GM04503 (cell line): Measurements from ENCODE around the gene OXSR1.
"Not testable (repeated sequence)": the region's sequence is repeated elsewhere in the genome, so short reads cannot be mapped to it uniquely, and the experiment has no call there.

Experiments used
- DNase-seq: peaks from one replicate; pipeline ENCODE4 v3.0.0-alpha.2; 2012; ENCODE audit warnings: low read depth

Gene OXSR1

DNA sequence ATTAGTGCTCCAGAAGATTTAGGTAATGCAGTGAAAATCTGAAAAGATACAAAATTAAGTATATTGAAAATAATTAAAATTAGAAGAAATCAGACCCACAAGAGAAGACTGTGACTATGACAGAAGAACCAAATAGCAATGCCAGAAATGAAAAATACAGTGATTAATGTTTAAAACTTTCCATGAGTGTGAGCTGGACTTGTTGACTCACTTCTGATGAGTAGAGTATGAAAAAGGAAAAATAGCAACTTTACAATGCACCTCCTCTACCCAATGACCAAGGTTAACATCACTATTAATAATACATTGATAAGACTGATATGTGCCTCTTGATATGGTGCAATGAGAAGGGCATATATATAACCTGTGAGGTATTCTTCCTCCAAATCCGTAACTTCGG, 60.9 kb downstream of the OXSR1 start:
- DNase-seq, result peak; percentile 15

DNA sequence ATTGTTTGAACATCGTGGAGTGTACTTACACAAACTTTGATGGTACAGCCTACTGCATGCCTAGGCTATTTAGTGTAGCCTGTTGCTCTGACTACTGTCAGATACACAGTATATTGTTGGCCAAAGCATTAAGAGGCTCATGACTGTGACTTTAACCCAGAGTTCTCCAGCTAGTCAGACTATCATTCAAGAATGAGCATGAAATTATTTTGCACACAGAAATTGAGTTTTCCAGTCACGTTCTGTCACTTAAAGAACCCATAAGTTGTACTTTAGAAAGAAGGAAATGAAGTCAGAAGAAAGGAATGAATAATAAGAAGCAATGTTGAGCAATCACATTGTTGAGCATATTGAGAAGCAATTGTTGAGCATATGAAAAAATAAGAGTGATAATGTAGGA, 62.7 kb downstream of the OXSR1 start:
- DNase-seq, result peak; percentile 68

DNA sequence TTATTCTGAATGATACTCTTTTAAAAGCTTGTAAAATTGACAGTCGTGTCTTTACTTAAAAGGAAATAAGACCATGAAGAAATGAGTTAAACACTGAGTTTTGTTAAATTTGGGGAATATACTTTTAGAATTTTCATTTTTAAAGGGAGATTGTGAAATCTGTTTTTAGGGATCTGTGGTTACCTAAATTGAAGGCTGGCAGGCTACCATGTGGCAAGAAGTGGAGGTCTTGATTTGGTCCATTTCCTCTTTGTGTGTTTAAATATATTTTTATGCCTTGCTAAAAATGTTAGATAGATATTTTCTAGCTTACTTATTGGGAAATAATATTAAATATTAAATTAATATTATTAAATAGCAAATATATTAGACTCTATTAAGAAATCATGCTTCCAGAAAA, 63.7 kb downstream of the OXSR1 start:
- DNase-seq, result no peak

DNA sequence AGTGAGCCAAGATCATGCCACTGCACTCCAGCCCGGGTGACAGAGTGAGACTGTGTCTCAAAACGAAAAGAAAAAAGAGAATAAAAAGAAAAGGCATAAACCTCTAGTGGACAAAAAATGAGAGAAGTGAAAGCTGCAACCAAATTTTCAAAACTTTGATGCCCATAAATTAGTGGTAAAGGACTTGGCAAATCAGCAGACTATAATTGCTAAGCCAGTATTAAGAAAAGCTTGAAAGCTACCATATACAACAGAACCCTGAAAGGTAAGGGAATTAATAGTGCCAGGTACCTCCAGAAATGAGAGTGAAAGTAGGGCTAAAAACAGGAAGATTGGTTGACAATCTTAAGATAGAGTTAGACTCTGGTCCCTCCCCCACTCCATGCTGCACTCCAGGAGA, 67.4 kb downstream of the OXSR1 start:
- no peak for DNase-seq

DNA sequence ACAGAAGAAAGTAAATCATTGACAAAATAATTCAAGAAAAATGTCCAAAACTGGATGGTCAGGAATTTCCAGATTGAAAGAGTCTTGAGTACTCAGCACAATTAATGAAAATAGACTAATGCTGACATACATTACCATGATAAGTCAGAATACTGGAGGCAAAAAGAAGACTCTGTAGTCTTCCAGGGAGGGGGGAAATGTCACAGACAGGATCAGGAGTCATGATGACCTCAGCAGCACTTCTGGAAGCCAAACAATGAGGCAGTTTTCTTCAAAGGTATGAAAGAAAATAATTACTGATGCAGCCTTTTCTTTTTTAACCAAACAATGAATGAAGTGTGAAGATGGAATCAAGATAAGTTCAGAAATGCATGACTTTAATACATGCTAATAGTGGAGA, 70.1 kb downstream of the OXSR1 start:
- no peak for DNase-seq

DNA sequence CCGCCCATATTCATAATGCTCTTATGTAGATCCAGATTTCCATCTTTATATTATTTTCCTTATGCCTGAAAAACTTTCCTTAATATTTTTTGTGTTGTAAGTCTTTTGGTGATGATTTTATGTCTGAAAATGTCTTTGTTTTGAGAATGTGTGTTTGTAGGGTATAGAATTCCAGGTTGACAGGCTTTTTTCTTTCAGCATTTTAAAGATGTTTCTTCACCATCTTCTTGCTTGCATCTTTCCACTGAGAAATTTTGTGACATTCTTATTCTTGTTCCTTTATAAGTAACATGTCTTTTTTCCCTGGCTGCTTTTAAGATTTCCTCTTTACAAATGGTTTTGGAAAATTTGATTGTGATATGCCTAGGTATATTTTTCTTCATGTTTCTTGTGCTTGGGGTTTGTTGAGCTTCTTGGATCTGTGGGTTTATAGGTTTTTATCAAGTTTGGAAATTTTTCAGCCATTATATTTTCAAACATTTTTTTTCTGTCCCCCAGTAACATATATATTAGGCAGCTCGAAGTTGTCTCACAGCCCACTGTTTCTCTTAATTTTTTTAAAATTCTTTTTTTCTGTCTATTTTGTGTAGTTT, 73.2 kb downstream of the OXSR1 start:
- no peak for DNase-seq

DNA sequence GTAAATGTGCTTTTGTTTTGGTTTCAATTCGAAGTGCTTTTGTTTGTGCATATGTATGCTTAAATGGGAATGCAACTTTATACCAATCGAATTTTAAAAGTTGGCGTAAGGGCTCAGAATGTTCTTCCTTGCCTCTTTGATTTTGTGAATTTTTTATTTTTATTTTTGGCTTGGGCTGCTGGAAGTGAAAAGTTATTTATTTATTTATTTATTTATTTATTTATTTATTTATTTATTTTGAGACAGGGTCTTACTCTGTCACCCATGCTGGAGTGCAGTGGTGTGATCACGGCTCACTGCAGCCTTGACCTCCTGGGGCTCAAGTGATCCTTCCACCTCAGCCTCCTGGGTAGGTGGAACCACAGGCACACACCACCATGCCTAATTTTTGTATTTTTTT, 77.5 kb downstream of the OXSR1 start:
- DNase-seq, result not testable (repeated sequence)

DNA sequence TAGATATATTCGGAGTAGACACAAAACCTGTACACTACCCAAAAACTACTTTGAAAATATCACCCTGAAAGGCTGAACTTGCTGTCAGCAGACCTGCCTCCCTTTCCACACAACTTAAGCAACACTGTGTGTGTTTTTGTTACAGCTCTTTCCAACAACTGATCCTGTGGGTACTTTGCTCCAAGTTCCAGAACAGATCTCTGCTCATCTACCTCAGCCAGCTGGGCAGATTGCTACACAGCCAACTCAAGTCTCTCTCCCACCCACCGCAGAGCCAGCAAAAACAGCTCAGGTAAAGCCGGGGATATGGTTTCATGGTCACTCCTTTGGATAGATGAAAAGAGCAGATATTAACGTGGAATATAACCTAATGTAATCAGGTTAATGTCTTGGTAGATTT, 80.6 kb downstream of the OXSR1 start:
- DNase-seq, result no peak

DNA sequence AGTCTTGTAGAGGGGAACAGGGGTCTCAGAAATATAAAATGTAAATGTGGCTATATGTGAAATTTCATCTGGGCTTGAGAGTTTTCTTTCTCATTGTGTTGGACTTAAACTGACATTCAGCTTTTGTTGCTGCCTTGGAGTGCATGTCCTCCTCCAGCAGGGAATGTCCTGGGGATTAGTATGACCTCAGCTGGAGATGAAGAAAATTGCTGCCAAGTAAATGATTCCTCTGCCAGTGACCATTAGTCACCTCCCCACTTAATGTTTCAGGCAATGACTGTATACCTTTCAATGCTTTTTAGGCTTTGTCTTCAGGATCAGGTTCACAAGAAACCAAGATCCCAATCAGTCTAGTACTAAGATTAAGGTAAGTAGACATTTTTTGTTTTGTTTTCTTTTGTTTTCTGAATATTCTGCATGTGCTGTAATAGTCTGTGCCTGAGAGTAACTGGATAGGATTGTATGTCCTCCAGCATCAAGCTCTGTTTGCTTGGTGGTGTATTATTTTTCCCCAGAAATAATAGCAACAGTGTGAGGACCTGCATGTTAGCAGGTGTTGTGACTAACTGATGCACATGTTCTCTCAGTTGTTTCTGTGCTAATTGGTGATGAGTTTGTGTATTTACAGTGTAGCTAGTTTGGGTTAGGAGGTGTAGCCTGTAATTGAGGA, 82.2 kb downstream of the OXSR1 start:
- DNase-seq, result peak; percentile 79

DNA sequence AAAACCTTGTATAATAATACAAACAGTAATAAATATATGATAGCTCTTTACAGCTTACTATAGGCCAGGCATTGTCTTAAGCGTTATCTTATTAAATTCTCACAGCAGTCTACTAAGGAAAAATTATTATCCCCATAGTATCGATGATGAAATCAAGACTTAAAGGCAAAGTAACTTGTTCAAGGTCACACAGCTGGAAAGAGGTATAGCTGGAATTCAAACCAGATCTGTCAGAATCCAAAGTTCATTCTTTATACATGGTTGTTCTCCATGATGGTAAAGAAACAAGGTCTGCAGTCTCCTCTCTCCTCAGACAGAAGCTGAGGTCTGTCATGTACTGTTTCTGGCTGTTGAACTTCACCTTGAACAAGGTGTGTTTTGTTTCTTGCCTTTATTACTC, 84.9 kb downstream of the OXSR1 start:
- DNase-seq, result no peak

DNA sequence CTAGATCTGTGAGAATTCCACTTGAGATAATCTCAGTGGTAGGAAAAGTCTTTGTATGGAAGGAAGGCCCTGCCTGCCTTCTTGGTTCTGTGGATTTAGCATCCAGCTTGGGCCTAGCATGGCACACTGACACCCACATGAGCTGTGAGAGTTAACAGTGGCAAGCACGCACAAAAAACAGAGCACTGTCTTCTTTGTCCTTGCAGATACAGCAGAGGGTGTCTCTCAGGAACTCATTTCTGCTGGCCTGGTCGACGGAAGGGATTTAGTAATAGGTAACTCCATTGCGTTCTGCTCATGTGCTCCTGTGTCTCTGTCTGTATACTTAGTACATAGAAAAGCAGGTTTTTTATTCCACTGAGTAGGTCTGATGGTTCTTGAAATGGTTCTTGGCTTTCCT, 85.9 kb downstream of the OXSR1 start:
- DNase-seq, result no peak

DNA sequence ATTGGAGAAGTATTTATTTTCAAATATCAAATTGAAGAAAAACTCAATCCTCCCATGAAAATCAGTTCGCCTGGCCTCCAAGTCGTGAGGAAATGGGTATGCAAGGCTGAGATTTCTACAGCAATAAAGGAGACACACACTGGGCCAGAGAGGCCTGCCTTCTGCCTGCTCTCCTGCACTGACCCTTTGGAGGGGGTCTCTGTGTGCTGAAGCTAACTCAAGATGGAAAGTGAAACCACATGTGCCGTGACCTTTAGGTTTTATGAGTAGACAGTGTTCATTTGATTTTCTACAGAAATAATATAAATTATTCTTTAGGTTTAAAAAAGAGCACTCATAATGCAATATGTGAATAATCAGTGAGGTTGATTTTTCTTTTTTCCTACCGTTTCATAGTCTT, 88.4 kb downstream of the OXSR1 start:
- no peak for DNase-seq

DNA sequence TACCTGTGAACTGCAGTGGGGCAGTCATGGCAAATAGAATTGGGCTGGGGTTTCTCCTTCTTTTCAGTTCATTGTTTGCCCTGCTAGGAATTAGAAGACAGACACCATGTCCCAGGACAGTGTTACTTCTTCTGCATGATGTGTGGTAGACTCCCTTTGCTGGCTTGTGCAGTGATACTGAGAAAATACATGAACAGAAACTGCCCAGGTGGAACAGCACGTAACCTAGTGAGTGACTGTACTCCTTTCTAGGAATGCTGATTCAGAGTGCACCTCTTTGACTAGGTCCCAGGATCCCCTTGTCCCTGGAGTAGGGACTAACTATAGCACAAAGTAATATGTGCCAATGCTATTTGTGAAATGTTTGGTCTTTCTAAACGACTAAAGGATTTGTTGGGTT, 89.5 kb downstream of the OXSR1 start:
- no peak for DNase-seq

DNA sequence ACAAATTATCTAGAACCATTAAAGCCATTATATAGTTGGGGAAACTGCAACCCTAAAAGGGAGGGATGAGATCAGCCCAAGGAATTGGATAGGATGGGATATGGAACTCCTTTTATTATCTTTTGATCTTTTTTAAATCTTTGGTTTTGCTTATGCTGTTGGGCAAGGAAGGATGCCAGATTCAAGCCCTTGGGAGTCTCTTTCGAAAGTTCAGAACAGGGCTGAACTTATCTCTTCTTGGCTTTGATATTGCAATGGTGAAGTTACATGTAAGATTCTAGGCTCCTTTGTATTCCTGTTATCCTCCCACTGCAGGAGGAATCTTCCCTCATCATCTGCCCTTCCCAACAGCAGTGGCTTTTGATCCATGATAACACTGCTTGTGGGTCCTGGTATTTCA, 90.3 kb downstream of the OXSR1 start:
- no peak for DNase-seq

DNA sequence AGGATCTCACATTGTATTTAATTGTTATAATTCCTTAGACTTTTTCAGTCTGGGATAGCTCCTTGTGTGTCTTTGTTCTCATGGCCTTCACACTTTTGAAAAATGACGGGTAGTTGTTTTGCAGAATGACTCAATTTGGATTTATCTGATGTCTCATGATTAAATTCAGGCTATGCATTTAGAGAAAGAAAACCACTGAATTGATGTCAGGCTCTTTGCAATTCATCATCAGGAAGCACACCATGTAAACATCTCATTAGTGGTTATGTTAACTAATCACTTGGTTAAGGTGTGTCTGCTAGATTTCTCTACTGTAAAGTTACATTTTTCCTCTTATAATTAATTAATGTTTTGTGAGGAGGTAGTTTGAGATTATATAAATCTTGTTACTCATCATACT, 92.2 kb downstream of the OXSR1 start:
- no peak for DNase-seq

DNA sequence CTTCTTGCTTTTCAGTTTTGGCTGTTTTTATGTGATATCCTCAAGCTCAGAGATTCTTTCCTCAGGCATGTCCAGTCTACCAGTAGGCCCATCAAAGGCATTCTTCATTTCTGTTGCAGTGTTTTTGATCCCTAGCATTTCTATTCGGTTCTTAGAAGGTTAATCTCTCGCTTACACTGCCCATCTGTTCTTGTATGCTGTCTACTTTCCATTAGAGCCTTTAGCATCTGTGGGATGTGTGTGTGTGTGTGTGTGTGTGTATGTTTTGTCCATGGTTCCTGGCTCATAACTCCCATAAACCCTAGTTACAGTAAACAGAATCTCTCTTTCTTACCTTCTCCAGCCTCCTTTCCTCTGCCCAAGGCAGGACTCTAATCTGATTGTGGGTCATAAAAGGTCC, 95.1 kb downstream of the OXSR1 start:
- DNase-seq, result no peak

DNA sequence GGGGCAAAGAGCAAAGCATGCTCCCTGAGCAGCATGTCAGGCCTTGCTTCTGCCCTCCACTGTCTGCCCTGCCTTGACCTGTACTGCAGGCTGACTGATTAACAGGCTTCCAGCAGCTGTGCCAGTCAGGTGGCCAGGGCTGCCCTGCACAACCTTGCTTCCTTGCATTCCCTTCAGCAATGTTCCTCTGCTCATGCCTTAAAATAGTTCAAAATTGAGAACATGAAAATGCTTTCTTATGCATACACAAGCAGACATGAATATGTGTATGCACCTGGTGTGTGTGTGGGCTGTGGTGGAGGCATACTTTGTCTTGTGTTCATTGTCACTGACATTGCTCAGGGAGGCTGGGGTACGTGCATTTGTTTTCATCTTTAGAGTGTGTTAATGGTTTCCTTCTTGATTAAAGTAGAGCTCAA, 99.0 kb downstream of the OXSR1 start:
- no peak for DNase-seq

DNA sequence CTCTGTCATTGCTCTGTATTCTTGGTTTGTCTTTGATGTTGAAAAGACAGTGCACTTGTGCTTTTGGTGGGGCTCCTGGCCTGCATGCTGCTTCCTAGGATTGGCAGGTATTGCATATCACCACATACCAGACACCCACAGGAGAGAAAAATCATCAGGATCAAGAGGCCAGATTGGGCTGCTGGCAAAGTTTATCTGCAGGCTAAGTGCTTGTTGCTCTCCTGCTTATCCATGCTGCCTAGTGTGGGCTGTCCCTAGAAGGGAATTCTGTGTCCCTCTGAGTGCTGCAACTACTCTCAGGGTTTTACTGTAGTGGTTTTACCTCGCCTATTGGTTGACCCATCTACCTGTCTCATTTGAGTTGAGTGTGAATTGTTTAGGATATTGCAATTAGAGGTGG, 99.4 kb downstream of the OXSR1 start:
- DNase-seq, result no peak

DNA sequence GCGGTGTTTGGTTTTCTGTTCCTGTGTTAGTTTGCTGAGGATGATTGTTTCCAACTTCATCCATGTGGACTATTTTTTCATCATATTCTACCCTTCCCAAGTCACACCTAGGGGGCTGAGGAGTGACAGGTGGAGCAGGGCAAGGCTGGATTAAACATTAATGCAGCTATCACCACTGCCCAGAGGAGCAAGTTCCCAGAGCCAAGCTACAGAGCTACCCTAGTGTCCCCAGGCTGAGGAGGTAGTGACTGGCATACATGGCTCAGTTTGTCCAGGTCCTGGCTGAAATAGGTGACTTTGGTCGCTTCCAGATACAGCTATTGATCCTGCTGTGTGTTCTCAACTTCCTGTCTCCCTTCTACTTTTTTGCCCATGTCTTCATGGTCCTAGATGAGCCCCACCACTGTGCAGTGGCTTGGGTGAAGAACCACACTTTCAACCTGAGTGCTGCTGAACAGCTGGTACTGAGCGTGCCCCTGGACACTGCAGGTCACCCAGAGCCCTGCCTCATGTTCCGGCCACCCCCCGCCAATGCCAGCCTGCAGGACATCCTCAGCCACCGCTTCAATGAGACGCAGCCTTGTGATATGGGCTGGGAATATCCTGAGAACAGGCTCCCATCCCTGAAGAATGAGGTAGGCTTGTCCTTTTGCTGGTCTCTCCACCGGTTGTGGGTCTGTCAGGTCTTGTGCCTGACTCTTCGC, 100.4 kb downstream of the OXSR1 start, which contains the start of gene SLC22A13:
Gene SLC22A13 (plus strand): TSS at position 209 of the 704 bp plus-strand sequence. CDS start 49 bp downstream, at position 258.
- DNase-seq, result no peak

DNA sequence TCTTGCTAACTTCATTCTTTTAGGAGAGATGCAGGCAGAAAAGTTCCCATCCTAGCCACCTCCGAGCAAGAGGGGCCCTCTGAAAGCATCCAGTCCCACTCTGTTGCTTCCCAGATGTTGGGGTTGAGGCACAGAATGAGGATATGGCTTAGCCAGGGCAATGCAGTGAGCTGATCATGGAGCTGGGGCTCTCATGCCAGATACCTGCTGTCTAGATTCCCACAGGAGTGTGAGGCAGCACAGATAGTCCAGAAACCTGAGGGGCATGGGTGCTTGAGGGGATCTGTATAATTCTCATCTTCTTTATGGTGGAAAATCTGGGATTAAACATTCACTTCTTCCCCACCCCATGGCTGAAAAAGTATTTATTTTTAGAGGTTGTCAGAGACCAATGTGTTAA, 101.5 kb downstream of the OXSR1 start:
- DNase-seq, result no peak

DNA sequence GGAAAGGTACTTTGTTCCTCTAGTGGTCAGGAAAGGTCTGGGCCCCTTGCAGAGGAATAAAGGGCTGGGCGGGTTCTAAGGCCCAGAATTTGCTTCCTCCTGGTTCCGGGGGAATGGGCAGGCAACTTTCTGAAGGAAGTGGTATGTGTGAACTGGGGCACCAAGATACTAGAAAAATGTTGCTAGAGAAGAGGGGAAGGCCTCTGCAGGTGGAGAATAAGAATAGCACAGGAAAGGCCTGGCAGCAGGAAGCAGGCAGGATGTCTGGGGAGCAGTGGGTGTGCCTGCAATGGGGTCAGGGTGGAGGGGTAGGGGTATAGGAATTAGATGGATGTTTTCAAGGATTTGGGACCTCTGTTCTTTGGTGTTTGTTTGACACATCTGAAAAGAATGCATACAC, 102.3 kb downstream of the OXSR1 start:
- DNase-seq, result no peak

DNA sequence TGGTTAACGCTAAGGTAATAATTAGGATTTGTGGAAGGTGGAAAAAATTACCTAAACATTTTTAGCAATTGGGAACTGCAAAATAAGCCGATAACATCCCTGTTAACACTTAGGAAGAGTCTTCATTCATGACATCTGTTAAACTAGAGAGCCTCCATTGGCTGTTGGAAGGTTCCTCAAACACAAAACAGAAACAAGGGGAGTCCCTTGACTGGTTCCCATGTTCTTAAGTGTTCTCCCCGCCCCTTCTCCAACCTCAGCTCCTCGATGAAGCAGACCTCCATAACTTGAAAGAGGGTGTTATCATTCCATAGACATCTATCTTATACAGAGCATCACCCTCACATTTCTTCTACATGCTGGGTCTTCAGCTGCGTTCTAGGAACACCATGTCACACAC, 102.8 kb downstream of the OXSR1 start:
- no peak for DNase-seq

DNA sequence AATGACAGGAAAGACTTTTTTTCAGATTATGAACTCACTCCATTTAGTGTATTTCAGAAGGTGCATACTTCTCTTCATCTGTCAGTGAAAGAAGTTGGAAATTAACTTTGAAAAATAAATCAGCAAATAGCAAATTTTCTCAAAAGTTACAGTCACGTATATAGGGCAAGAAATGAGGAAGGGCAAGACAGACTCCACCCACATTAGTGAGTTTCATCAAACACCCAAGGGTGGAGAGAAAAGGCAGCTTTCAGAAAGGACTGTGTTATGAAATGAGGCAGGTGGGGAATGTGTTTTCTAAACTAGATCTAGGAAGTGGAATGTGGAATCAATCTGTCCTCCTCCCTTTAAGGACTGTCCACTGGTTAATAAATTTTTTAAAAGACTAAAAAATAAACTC, 103.2 kb downstream of the OXSR1 start:
- DNase-seq, result no peak

DNA sequence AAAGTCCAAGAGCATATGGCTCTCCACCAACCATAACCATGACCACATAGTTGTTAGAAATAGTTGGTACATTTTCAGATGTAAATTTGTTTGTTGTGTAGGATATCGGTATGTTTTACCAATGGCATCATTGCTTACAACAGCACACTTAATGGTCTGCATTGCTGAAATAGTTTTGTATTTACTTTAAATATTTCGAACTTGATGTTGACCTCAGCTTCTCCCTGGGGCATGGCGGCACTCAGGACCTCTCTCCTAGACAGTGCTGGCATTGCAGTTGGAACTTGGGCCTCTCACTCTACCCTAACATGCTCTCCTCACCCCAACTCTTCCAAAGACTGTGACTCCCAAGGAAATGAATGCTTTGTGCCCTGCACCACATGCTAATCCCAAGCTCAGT, 105.3 kb downstream of the OXSR1 start:
- DNase-seq, result no peak
